HepG2 (cell line): ENCODE data around the gene SPATA31E1. TPM values are rescaled to one million over a fixed set of nuclear protein-coding genes. Genes with fewer than 3 reads are reported as not detected.
A peak's percentile ranks its signal among the peaks of the same experiment; 100 is the strongest.

Experiments
- ATAC-seq: fragments of 200-7000 bp; cut with Tn5 transposase; 3 replicates; pipeline ENCODE4 v1.9.1; 2020; ENCODE audit warnings: mild to moderate bottlenecking, moderate library complexity
- BruUV-seq: library from RNA; stranded (reverse); fragments of 400-500 nt; replicated peaks from 2 replicates; lab custom pipeline; 2021; lab: Mats Ljungman, UMichigan
- CTCF ChIA-PET: fragments of 300-600 bp; formaldehyde crosslinking; extraction: SDS; loops from one replicate; lab custom pipeline; 2021; ENCODE audit warnings: low total read pairs, inconsistent platforms, low intra/inter-chr PET ratio; lab: Yijun Ruan, JAX
- POLR2A ChIA-PET: fragments of 350-600 bp; sonication (Branson Sonifier 250); formaldehyde crosslinking; loops from one replicate; lab custom pipeline; 2020; ENCODE audit warnings: antibody characterized with exemption, inconsistent platforms; lab: Yijun Ruan, JAX
- DNase-seq: peaks from one replicate; pipeline ENCODE4 v3.0.0-alpha.2; 2015; ENCODE audit warnings: low spot score
- FAIRE-seq: peaks from 3 replicates; lab custom pipeline; 2011; peaks lifted over from hg19 to GRCh38; lab: Jason Lieb, UNC
- H2AFZ ChIP-seq: one replicate; pipeline ENCODE4 v1.6.1; 2011; ENCODE audit warnings: low read length, inconsistent platforms
- H3K27ac ChIP-seq: fragments of 300-600 bp; 3 replicates; pipeline ENCODE4 v1.8.0; 2011; ENCODE audit warnings: mixed run types, mild to moderate bottlenecking, mixed read lengths, low read length, inconsistent platforms; ENCODE audit not compliant: insufficient read depth; ENCODE audit errors: extremely low read length
- H3K27me3 ChIP-seq, 2 experiments: fragments of 200-600 bp in 1 of 2; 2 replicates in 1 of 2; 3 replicates in 1 of 2; pipeline versions ENCODE4 v1.6.0 to v1.8.0; 2011; ENCODE audit warnings: low read length in 2 of 2, mild to moderate bottlenecking in 2 of 2, moderate library complexity in 2 of 2, inconsistent platforms in 1 of 2; ENCODE audit not compliant: insufficient read depth in 2 of 2, control insufficient read depth in 1 of 2
- H3K36me3 ChIP-seq, 2 experiments: fragments of 200-600 bp in 1 of 2; replicated peaks in 1 of 2; 2 replicates in 1 of 2; 3 replicates in 1 of 2; pipeline versions ENCODE4 v1.5.1 to v1.8.0; 2011; ENCODE audit warnings: low read length in 2 of 2, inconsistent platforms in 1 of 2; ENCODE audit not compliant: insufficient read depth in 2 of 2, control insufficient read depth in 1 of 2
- H3K4me1 ChIP-seq: 2 replicates; pipeline ENCODE4 v1.5.1; 2012; ENCODE audit warnings: low read length, inconsistent platforms; ENCODE audit not compliant: insufficient read depth
- H3K4me2 ChIP-seq: 2 replicates; pipeline ENCODE4 v1.6.0; 2011; ENCODE audit warnings: low read depth, low read length, inconsistent platforms
- H3K4me3 ChIP-seq, 3 experiments: fragments of 200-600 bp in 1 of 3; sonication (generic), shearing (Covaris generic) in 1 of 3; replicated peaks in 1 of 3; 2 replicates each; pipeline ENCODE4 v1.5.1; 2011 to 2016; ENCODE audit warnings: low read length in 3 of 3, inconsistent platforms in 2 of 3, low read depth in 2 of 3, mild to moderate bottlenecking in 2 of 3, control low read depth in 1 of 3, mixed read lengths in 1 of 3; ENCODE audit not compliant: insufficient read depth in 1 of 3
- H3K79me2 ChIP-seq: one replicate; pipeline ENCODE4 v1.6.1; 2011; ENCODE audit warnings: low read length, inconsistent platforms; ENCODE audit not compliant: insufficient read depth
- H3K9ac ChIP-seq: 2 replicates; pipeline ENCODE4 v1.6.0; 2011; ENCODE audit warnings: mild to moderate bottlenecking, low read depth, low read length, inconsistent platforms; ENCODE audit not compliant: insufficient read depth
- H3K9me3 ChIP-seq: 2 replicates; pipeline ENCODE4 v1.5.1; 2012; ENCODE audit warnings: mild to moderate bottlenecking, low read length
- H4K20me1 ChIP-seq: 2 replicates; pipeline ENCODE4 v1.6.0; 2011; ENCODE audit warnings: inconsistent platforms, mild to moderate bottlenecking, low read length, moderate library complexity; ENCODE audit not compliant: insufficient read depth
- CTCF ChIP-seq: sonication (generic); formaldehyde crosslinking; IDR thresholded peaks from 2 replicates; pipeline ENCODE4 v1.5.0; 2020; ENCODE audit warnings: mild to moderate bottlenecking, missing genetic modification reagents, moderate library complexity
- GZF1 ChIP-seq: sonication (generic); formaldehyde crosslinking; IDR thresholded peaks from 2 replicates; pipeline ENCODE4 v1.5.1; 2020; ENCODE audit warnings: mild to moderate bottlenecking, missing genetic modification reagents
- TRIM22 ChIP-seq: fragments of 450-650 bp; IDR thresholded peaks from 2 replicates; pipeline ENCODE4 v1.6.1; 2017
- ZNF407 ChIP-seq: sonication (generic); formaldehyde crosslinking; IDR thresholded peaks from one replicate; pipeline ENCODE4 v1.5.1; 2020; ENCODE audit warnings: mild to moderate bottlenecking, missing genetic modification reagents; ENCODE audit errors: not compliant biosample characterization
- WGBS: methylation state at CpG from one replicate; pipeline ENCODE4 v1.1.6; 2017; ENCODE audit warnings: low lambda C conversion rate; 5-methylcytosine and 5-hydroxymethylcytosine counted together
- in situ Hi-C: cut with HindIII; loops from 2 replicates; pipeline ENCODE4 v1.10.0; 2017; ENCODE audit warnings: low pct_unique_long_range_greater_than_20kb; ENCODE audit not compliant: extremely low pct_ligation_motif_present
- intact Hi-C: fragments of 100-400 bp; cut with micrococcal nuclease; formaldehyde crosslinking; loops from one replicate; pipeline ENCODE4 v1.10.0; 2022; ENCODE audit not compliant: unreplicated experiment
- polyA plus RNA-seq, 8 experiments: library from polyadenylated mRNA; depleted of rRNA in 3 of 8; stranded (reverse) in 7 of 8; unstranded in 1 of 8; fragments of >200 nt; fragmentation: Illumina TruSeq in 4 of 8; extraction: Trizol in 4 of 8; gene quantifications; 2 replicates each; pipeline versions ENCODE4 v1.2.1 to v1.2.3, GENCODE V29; 2011 to 2016; ENCODE audit warnings: low read depth in 4 of 8, missing spikeins in 1 of 8, mixed read lengths in 1 of 8; ENCODE audit not compliant: insufficient read depth in 1 of 8
- total RNA-seq, 5 experiments: library from RNA; depleted of rRNA; stranded (reverse); fragments of >200 nt; fragmentation: Illumina TruSeq; extraction: Trizol; gene quantifications; 2 replicates each; pipeline ENCODE4 v1.2.3, GENCODE V29; 2016; ENCODE audit warnings: low read depth in 1 of 5

SPATA31E1 gene
- total and polyA plus RNA-seq, 2 of the 13 experiments (the other 11 are each of a cell fraction or from before 2014, with no cell fraction given), result not detected

GRCh38 chr9:87882627-87883026 lies at the start of gene SPATA31E1 (continued):
- TF ChIP-seq ZNF407 (CRISPR knock-in tag) (no peak), TRIM22 (no peak)

- Histone ChIP-seq H4K20me1 (no peaks in the 10 kb centered on the region), H2AFZ (no peak overlapping the region), H3K9me3 (no peaks in the 10 kb centered on the region), H3K79me2 (no peaks in the 10 kb centered on the region), H3K27ac (no peak overlapping the region), H3K9ac (no peak overlapping the region), H3K4me2 (no peak overlapping the region), H3K27me3 (0 out of 5 replicates have a peak, but pooled peaks cover 2% of the 10 kb centered on the region in 2 experiments), H3K4me1 (no peaks in the 10 kb centered on the region), H3K4me3 (no peak overlapping the region), H3K36me3 (no peaks in the 10 kb centered on the region)
- no CpG with 5 or more reads among the region's 14 CpGs for WGBS
- intact Hi-C loops, result no loop called here
- ChIA-PET CTCF (no interaction called here), POLR2A (no interaction called here)
- no peak for FAIRE-seq
- BruUV-seq, result no TSS peak
- in situ Hi-C loops, result no loop called here
- ATAC-seq, result peak; percentile 81
- DNase-seq, result peak; percentile 9
- TF ChIP-seq CTCF (CRISPR knock-in tag) (peak; percentile 38), GZF1 (CRISPR knock-in tag) (no peak)
Measured at GRCh38 chr9:87834357-87834756, 48.3 kb upstream of the SPATA31E1 start.
